SHP77 treated with DMSO at 0.1 percent for 48 hours (cell line): ENCODE results near the gene MAPT.
"Not testable (repeated sequence)": the region's sequence is repeated elsewhere in the genome, so short reads cannot be mapped to it uniquely, and the experiment has no call there.

Experiments
- DNase-seq: peaks from one replicate; lab custom pipeline; 2025; lab: John Stamatoyannopoulos, UW

MAPT gene

DNA sequence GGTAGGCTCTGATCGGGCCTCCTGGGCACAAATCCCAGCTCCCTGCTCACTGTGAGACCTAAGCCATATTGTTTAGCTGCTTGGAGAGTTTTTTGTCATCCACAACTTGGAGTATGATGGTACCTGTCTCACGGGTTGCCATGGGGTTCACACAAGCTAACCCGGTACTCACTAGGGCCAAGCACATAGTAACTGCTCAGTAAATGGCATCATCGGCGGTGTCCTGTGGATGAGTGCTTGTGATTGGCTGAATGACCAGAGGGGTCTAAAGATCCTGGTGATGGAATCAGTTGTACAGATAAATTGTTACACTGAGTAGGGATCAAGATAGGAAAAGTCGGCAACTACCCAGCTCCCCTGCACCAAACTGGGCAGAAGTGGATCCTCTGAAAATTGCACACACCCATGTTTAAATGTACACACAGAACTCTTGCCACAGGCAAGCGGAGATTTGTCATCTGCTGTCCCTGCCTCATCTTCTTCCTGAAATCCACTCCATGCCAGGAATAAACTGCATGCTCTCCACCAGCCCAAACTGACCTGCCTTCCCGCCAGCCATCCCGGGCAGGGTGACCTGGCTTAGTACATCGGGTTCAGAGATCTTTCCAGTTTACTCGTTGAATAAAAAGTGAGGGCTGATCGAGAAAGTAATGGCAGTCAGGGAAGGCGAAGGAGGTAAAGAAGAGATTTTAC, 6.5 kb downstream of the MAPT start:
- no peak for DNase-seq

DNA sequence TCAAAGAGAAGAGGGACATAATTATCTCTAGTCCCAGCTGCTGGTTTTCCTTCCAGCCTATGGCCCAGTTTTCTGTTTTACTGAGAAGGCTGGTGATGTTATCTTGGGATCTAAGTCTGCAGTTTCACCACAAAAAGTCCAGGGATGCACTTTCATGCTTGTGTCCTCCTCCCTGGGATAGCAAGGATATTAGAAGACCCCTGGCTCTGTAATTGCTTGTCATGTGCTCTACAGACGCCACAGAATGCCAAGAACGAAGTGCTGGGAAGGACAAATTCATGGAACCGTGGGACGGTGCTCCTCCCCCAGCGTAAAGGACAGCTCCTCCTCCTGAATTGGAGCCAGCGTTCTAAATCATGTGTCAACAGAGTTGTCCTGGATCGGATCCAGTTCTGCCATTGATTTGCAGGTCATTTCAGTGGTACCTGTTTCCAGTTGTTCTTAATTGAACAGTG, 8.6 kb downstream of the MAPT start:
- DNase-seq: peak; percentile 55

DNA sequence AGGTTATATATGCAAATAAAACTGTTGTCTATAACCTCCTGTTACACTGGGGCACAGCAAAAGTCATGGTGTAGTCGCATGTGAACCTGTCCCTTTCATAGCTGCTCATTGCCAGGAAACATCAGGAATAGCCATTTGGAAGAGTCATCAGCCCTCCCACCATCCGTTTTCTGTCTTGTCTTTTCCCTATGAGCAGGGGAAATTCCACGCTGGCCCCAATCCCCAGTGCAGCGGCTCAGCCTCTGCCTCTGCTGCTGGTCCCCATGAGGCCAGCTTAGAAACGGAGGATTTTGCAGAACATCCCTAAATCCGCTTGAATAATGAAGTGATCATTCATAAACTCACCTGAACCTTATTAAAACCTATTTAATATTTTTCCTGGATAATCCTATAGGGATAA, 10.5 kb downstream of the MAPT start:
- DNase-seq: no peak

DNA sequence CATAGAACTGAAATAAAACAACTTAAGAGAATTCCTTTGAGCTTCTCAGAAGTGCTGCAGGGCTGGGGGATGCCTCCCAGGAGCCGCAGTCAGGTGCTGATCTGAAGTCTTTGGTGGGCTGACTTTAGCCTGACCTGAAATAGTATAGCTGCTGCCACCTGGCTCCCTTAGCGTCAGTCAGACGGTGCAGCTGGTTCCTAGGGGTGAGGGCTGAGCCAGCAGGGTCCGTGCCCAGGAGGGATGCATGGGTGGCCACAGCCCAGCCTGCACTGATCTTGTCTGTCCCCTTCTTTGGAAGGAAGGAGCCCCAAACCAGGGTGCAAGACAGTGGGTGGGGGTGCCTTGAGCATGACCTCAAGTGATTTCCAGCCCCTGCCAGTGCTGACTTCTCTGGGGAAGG, 11.5 kb downstream of the MAPT start:
- no peak for DNase-seq

DNA sequence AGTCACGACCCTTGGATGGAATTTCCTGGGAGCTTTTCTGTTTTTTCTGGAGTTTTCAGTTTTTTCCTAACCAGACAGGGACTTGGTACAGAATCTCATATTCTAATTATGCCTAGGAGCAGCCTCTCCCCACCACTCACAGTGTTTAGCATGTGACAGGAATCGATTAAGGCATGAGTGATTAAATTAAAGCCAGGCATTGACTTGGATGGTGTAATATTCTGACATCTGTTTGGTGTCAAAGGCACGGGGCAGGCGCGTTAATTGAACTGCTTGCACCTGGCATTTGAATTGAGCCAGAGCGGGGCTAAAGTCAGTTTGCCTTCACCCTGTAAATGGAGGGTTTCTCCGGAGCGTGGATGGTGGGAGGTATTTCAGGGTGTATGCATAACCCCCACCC, 11.9 kb downstream of the MAPT start:
- DNase-seq: peak; percentile 36

DNA sequence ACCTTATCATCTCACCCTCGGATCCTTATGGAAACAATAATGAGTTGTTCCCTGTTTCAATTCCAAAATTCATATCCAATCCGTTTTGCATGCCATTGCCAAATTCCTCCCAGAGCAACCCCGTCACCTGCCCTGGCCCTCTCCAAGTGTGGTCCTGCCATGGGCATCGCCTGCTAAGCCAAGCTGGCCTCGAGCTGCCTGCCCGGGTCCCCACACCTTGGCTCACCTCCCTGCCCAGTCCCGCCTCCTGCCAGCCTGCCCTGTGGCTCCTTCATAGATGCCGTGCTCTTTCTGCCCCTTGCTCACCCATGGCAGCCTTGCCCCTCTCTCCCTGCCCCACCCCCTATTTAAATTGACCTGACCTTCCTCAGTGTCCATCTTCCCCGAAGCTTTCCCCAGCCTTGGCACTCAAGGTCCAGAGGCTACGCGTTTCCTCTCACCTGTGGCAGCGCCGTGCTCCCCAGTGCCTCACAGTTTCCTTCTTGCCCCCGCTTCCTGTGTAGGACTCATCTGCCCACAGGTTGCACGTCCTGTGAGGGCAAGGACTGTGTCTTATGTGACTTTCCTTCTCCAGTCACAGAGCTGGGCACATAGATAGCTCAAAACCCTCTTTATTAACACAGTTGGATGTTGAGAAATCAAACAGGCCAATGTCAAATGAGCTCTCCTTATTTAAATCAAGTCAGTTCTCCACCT, 12.7 kb downstream of the MAPT start:
- no peak for DNase-seq

DNA sequence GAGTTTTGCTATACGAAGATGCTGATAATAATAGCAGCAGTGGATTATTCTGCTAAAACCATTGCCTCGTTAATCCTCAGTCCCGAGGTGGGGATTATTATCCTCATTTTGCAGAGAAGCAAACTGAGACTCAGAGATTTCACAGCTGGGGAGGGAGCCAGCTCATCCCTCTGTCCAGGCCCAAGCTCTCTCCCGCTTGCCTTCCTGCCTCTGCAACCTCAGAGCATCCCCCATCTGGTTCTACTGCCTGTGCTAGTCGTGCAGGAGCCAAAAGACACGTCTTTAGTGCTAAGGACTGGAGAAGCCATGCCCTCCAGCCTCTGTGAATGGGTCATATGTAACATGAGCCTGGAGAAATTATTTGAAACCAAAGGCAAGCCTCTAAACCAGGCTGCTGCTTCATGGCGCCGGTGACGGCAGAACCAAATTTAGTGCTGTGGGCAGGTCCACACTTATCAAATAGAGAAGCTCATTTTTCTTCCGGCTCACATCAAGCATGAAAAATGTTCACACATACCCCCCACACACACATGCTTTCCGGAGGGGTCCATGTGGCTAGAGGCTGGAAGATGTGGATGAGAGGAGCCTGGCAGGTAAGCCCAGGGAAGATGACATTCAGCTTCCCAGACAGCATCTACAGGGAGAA, 13.5 kb downstream of the MAPT start:
- DNase-seq: no peak

DNA sequence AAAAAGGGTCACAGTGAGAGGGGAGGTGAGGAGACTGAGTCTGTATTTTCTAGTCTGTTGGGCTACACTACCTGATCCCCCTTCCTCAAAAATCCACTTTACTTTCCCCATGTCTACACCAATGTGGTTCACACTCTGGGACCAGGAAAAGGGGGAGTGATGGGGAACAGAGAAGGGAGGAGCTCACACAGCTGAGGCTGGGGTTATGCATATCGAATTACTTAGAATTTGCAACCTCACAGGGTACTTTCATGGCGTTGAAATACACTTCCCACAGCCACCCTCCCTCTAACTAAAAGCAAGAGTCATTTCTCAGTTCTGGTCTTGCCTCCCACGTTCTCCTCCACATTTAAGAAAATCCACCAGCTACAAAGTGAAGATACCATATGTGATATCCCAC, 14.1 kb downstream of the MAPT start:
- DNase-seq: no peak

DNA sequence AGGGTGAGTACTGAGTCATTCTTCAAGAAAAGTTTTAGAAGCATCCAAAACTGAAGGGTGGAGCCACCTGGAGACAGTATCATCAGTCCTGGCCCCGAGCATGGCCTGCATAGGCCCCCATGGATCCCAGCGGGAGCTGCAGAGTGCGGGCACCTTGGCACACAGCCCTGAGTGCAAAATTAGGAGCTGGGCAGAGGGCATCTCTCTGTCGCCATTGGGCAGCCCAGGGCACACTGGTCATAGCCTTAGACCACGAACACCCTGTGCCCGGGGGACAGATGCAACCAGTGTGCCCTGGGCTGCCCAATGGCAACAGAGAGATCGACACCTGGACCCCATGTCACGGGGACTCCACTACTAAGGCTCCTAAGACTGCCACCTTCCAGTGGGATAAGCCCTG, 14.6 kb downstream of the MAPT start:
- DNase-seq: no peak

DNA sequence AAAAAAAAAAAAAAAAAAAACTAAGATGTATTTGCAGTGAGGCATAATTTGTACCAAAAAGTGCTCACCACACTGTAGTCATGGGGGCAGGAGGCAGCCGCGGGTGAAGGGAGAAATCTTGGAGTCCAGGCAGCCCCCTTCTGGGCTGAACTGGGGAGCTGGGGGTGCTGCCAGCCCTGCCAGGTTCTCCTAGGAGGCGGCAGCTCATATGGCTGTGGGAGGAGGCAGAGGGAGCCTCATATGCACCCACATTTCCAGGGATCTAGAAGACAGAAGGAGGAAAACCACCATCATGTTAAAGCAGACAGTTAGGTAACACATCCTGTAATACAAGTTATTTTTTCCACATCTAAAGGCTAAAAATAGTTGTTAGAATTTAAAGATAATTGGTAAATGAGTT, 16.3 kb downstream of the MAPT start:
- no peak for DNase-seq

DNA sequence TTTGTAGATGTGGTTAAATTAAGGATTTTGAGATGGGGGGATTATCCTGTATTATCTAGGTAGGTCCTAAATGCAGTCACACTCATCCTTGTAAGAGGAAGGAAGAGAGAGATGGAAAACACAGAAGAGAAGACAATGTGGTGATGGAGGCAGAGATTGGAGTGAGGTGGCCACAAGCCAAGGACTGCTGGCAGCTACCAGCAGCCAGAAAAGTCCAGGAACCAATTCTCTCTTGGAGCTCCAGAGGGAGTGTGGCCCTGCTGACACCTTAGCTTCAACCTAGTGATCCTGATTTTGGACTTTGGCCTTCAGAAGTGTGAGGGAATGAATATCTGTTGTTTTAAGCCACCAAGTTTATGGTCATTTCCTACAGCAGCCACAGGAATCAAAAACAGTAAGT, 18.0 kb downstream of the MAPT start:
- DNase-seq: no peak

DNA sequence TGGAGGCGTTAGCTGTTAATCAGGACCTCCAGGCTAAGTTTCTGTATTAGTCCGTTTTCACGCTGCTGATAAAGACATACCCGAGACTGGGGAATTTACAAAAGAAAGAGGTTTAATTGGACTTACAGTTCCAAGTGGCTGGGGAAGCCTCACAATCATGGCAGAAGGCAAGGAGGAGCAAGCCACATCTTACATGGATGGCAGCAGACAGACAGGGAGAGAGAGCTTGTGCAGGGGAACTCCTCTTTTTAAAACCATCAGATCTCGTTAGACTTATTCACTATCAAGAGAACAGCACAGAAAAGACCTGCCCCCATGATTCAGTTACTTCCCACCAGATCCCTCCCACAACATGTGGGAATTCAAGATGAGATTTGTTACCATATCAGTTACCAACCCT, 18.7 kb downstream of the MAPT start:
- DNase-seq: not testable (repeated sequence)

DNA sequence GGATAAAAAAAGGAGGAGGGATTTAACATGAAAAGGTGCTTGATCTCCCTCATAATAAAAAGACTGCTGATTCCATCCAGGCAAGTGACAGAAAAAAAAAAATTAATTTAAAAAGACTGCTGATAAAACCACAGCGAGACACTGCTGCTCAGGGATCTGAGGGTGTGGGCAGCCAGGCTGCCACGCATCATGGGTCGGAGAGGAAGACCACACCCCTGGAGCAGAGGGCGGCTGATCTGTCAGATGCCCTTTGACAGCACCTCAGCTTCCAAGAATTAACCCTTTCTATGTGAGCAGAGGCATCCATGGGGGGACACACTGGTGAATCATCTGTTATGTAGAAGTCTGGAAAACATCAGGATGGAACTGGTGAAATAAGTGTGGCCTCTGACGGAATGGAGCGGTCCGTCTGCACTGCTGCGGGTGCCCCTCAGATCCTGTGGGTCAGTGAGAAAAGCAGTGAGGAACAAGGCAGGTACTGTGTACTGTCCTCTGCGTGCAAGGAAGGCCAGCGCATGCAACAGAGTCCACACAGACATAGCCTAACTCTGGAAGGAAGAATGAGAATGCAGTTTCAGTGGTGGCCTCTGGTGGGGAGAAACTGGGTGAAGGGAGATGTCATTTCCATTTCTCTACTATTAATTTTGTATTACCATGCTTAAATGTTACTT, 19.8 kb downstream of the MAPT start:
- DNase-seq: no peak

DNA sequence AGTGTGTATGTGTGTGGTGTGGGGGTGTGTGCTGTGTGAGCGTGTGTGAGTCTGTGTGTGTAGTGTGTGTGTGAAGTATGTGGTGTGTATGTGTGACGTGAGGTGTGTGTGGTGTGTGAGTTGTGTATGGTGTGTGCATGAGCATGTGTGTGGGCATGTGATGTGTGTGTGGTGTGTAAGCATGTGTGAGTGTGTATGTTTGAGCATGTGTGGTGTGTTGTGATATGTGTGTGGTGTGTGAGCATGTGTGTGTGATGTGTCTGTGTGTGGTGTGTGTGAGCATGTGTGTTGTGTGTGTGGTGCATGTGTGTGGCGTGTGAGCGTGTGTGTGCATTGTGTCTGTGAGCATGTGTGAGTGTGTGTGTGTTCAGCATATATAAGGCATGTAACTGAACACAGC, 20.9 kb downstream of the MAPT start:
- no peak for DNase-seq

DNA sequence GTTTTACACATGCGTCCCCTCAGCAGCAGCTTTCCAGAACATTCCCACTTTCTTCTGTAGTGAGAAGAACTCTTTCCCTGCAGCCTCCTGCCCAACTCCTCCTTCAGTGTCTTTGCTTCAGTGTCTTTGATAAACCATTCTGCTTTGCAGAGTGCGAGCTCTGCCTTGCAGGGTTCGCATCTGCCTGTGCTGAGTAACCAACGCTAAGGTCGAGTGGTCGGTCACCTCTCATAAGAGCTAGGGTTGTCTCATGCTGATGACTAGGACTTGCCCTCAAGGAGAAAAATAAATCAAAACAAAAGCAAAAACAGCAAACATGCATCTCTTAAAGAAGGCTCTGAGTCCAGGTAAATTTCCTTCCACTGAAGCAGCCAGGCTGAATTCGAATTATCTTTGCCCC, 22.7 kb downstream of the MAPT start:
- no peak for DNase-seq

DNA sequence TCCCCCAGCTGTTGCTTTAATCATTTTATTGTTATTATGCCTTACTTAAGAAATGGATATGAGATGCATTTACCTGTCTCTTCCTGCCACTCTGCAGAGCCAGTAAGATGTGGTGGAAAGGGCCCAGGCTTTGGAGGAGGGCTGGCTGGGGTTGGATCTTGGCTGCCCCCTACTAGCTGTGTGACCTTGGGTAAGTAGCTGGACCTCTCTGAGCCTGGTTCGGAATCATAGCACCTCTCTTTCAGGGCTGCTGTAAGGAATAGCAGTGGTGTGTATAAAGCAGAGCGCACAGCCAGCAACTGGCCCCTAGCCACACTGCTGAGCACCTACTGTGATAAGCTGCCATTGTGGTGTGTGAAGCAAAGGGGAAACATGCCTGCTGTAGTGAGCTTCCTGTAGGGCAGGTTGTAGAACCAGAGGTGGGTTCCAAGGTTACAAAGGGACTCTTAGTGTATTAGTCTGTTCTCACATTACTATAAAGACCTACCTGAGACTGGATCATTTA, 23.9 kb downstream of the MAPT start:
- no peak for DNase-seq

DNA sequence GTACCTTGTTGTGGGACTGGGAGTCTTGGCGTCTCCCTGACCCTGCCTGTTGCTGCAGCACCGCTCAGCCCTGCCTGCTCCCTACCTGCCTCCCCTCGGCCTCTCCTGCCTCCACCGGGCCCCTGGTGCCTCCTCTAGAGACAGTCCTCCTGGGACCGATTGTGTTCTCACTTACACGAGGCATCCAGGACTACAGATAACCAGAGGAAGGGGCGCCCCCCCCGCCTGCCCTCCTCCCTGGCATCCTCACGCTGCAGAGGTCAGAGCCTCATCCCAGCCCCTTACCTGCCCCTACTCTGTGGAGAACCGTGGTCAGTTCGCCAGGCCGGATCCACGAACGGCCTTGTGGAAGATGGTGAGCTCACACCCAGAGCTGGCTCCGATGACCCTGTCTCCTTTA, 24.8 kb downstream of the MAPT start:
- DNase-seq: no peak

DNA sequence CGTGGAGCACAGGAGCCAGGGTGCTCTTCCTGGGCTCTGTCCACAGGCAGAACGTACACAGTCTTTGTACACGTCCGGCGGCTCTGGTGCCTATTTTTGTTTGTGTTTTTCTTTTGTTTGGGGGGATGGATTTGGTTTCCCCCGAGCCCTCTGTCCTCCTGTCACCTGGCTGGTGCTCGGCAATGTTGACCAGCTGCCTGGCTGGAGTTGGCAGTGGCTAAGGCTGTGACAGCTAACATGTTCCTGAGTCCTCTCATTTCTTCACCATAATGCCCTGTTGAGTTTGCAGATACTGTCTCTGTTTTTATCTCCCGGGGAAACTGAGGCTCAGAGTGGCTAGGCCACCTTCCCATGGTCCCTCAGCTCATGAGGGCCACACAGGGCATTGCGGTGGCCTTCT, 25.7 kb downstream of the MAPT start:
- no peak for DNase-seq

DNA sequence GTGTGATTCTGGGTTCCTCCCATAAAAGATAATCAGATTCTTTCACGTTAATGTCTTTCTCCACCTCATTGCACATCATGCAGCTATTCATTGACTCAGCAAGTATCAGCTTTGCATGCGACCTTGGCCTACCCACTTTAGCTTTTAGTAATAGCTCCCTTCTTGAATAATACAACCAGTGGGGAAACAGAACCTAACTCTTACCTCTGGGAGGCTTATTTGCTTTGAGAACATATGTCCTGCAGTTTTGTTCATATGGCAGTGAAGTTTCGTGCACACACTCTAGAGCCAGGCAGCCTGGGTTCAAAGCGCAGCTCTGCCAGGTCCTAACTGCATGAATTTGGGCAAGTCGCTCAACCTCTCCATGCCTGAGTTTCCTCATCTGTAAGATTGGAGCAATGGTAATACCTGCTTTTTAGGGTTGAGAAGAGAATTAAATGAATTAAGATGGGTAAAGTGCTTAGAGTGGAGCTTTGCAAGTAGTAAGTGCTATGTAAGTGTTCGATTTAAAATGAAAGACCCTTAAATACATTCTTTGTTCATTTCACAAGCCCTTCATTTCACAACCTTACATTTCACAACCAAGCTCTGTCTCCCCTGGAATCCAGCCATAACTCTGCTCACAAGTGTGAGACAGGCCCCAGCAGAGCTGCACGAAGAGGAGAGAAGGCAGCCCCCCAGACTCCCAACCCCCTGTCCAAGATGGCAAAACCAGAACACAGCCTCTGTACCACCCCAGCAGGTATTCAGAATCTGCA, 29.3 kb downstream of the MAPT start:
- no peak for DNase-seq

DNA sequence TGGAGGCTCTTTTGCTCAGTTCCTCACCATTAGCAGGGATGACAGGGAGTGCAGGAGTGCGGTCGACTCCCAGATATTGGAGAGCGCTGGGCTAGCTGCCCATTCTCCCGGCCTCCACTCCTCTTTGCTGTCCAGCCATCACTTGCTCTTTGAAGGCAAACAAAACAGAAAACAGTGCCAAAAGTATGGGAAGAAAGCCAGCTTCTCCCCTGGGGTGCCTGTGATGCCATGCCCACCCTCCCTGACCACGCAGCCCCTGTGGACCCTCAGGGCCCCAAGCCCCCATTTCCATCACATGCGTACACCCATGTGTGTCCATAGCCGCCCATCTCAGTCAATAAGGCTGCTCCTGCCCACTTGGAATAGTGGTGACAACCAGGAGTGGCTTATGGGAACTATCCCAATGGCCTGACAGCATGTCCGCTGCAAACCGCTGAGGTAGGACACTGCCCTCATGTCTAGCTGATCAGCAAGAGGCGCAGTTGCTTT, 30.0 kb downstream of the MAPT start:
- DNase-seq: no peak

DNA sequence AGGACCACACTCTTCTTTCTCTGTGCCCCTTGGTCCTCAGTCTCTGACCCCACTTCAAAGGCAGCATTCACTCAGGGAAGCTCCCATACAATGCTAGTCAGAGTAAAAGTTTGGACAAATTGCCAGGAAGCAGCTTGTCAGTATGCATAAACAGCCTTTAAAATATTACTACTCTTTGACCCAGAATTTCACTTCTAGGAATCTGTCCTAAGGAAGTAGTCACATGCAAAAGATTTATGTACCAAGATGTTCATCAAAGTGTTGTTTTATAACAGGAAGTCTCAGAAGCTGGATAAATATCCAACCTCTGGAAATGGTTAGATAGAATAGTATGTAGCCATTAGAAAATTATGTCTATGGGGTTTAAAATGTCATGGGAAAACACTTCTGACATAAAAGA, 31.0 kb downstream of the MAPT start:
- no peak for DNase-seq

DNA sequence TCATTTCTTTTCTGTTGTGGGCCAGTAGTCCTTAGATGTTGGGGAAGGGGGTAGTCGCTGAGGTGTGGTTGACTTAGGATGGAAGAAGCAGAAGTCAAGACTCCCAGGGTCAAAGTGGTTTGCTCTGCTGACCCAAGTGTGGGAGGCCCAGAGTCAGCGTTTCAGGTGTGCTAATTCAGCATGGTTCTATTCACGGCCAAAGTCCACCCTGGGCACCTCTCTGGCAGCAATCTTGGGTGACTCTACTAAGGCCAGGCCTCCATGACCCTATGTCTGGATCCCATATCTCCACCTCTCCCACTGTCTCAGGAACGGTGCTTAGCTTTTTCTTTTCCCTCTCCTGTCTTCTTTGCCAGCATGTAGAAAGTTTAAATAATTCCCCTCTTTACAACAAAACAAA, 32.9 kb downstream of the MAPT start:
- no peak for DNase-seq
